NB4 (cell line): ENCODE results near the gene FAR2.
A peak's percentile ranks its signal among the peaks of the same experiment; 100 is the strongest.

Experiments used
- DNase-seq: peaks from one replicate; pipeline ENCODE4 v3.0.0; 2010; ENCODE audit warnings: low read depth
- H3K4me3 ChIP-seq: one replicate; pipeline ENCODE4 v1.5.1; 2011; ENCODE audit warnings: mild to moderate bottlenecking, low read depth, low read length, moderate library complexity
- MYC ChIP-seq: IDR thresholded peaks from 2 replicates; pipeline ENCODE4 v1.6.1; 2011; ENCODE audit warnings: low read depth, low read length
- POLR2A ChIP-seq: IDR thresholded peaks from 2 replicates; pipeline ENCODE4 v1.6.1; 2011; ENCODE audit warnings: mild to moderate bottlenecking; ENCODE audit not compliant: insufficient read length; ENCODE audit errors: extremely low read depth
- TF ChIP-seq, protein P1 (sequence below): IDR thresholded peaks from one replicate; pipeline ENCODE4 v1.5.1; 2012; ENCODE audit warnings: low read depth, low read length
- TF ChIP-seq, protein P2 (sequence below): IDR thresholded peaks from 2 replicates; pipeline ENCODE4 v1.6.1; 2011; ENCODE audit warnings: low read depth, low read length

FAR2 gene

DNA sequence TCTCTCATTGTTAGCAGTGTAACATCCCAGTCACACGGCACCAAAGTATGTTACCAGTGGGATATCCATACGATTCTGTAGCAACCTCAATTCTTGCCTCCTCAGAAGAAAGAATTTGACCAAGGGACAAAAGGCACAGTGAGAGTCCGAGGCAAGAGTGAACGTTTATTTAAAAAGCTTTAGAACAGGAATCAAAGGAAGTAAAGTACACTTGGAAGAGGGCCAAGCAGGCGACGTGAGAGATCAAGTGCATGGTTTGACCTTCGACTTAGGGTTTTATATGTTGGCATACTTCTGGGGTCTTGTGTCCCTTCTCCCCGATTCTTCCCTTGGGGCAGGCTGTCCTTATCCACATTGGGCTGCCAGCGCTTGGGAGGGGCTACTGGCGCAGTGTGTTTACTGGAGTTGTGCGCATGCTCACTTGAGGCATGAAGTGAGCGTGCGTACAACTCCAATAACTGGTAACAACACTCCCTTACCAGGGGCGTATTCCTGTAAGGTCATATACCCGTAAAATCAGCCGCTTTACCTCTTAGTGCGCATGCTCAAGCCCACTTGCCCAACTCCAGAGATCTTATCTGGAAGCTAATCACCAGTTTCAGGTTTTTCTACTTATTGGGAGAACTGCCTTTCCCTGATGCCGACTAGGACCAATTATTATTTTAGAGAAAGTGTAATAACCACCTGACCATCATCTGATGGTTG, 71.7 kb downstream of the FAR2 start:
- TF ChIP-seq, protein P1, sequence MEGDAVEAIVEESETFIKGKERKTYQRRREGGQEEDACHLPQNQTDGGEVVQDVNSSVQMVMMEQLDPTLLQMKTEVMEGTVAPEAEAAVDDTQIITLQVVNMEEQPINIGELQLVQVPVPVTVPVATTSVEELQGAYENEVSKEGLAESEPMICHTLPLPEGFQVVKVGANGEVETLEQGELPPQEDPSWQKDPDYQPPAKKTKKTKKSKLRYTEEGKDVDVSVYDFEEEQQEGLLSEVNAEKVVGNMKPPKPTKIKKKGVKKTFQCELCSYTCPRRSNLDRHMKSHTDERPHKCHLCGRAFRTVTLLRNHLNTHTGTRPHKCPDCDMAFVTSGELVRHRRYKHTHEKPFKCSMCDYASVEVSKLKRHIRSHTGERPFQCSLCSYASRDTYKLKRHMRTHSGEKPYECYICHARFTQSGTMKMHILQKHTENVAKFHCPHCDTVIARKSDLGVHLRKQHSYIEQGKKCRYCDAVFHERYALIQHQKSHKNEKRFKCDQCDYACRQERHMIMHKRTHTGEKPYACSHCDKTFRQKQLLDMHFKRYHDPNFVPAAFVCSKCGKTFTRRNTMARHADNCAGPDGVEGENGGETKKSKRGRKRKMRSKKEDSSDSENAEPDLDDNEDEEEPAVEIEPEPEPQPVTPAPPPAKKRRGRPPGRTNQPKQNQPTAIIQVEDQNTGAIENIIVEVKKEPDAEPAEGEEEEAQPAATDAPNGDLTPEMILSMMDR: no peak
- no peak for TF ChIP-seq MYC
- TF ChIP-seq, protein P2, sequence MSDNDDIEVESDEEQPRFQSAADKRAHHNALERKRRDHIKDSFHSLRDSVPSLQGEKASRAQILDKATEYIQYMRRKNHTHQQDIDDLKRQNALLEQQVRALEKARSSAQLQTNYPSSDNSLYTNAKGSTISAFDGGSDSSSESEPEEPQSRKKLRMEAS: no peak
- TF ChIP-seq POLR2A: no peak
- H3K4me3 ChIP-seq: no peak overlapping the region
- DNase-seq: no peak

DNA sequence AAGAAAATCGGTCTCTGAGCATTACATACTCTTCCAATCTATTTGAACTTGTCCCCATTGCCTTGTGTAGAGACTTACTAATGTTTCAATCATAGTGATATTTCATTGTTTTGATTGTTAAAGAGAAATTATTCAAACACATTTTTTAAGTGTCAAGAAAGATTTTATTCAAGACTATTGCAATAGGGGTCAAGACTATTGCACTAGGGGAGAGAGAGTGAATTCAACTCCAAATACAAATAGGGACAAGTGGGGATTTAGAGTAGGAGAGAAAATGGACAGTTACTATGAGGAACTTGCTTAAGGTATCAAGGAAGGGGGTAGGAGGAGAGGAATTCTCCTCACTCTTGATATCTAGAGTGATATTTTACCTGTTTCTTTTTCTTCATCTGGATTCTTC, 73.1 kb downstream of the FAR2 start:
- no peak overlapping the region for H3K4me3 ChIP-seq
- TF ChIP-seq, protein P2: no peak
- TF ChIP-seq, protein P1: no peak
- TF ChIP-seq MYC (no peak), POLR2A (no peak)
- no peak for DNase-seq

DNA sequence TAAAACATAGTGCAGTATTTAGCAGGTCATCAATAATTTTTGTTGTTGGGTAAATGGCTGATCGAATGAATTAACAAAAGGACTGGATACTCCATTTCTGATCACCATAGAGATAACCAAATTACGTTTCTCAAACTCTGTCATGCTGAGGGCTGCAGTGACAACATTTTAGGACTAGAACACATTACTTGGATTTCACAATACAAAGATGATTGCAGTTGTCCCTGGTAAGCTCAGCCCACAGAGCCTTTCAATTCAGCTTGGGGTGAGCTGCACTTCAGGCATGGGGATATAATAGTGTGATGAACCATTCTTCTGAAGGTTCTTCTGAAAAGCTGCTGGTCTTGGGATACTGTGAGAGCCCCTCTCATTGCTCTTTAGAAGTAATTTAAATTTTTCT, 74.3 kb downstream of the FAR2 start:
- TF ChIP-seq, protein P2: 0 out of 2 replicates have a peak, but pooled peaks have one; percentile 18
- TF ChIP-seq, protein P1: no peak
- peak overlapping the region; percentile 1 for H3K4me3 ChIP-seq
- DNase-seq: peak; percentile 84

DNA sequence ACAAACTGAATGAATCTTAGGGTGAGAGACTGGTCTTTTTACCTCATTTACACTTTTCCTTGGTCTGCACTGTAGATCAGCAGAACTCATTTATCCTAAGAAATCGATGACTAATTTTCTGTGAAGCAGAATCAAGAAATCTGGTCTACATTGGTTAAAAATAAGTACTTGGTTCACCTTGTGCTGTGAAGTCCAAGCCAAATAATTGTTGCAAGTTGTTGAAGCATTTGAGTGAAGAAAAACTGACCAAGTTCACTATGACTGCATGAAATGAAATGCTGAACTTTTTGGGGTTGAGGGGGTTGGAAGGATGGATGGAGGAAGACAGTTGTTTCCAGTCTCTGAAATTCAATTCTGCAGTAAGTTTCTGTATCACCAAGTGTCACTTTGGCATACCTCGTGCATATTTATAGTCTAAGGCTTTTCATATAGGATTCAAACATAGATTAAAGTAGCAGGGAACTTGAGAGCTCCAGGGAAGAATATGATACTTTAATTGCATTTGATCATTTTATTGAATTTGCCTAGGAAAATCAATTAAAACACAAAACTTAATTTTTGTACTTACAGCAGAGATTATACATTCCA, 75.0 kb downstream of the FAR2 start:
- no peak for DNase-seq
- H3K4me3 ChIP-seq: peak overlapping the region; percentile 1
- TF ChIP-seq POLR2A: no peak
- TF ChIP-seq, protein P1: no peak
- TF ChIP-seq MYC: no peak
- TF ChIP-seq, protein P2: no peak

DNA sequence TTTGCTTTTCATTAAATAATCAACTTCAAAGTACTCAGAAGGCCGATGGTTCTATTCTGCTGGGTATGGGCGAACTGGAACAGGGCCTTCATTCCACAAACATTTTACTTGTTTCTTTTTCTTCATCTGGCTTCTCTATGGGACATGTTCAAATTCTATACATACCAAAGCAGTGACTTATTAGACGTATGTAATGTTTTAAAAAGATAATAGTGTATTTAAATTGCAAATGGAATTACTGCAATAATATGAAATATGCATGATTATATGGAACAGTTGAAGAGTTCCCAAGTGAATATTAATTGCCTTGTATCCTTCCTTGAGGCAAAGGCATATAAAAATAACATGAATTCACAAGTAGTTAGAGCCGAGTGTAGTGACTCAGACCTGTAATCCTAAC, 75.5 kb downstream of the FAR2 start:
- no peak for DNase-seq
- H3K4me3 ChIP-seq: no peak overlapping the region
- TF ChIP-seq, protein P1: no peak
- TF ChIP-seq POLR2A (no peak), MYC (no peak)
- TF ChIP-seq, protein P2: no peak
